Activated naive CD4-positive, alpha-beta T cell treated with anti-CD3 and anti-CD28 coated beads for 36 hours (primary cell): ENCODE results near the gene RWDD1. TPM values are rescaled to one million over a fixed set of nuclear protein-coding genes. Genes with fewer than 3 reads are reported as not detected.

ENCODE experiments used
- CTCF ChIA-PET: fragments of 350-600 bp; sonication (Branson Sonifier 250); formaldehyde crosslinking; loops from one replicate; lab custom pipeline; 2021; ENCODE audit warnings: antibody characterized with exemption; lab: Charles Lee
- DNase-seq: peaks from one replicate; pipeline ENCODE4 v3.0.0-alpha.2; 2020
- H3K27ac Mint-ChIP-seq: one replicate; pipeline ENCODE4 v1.8.0; 2021; ENCODE audit warnings: mild to moderate bottlenecking, mixed read lengths
- H3K27me3 Mint-ChIP-seq: one replicate; pipeline ENCODE4 v1.8.0; 2021; ENCODE audit warnings: low read depth, mixed read lengths
- H3K36me3 Mint-ChIP-seq: one replicate; pipeline ENCODE4 v1.8.0; 2021; ENCODE audit warnings: low read depth, mixed read lengths
- H3K4me1 Mint-ChIP-seq: one replicate; pipeline ENCODE4 v1.8.0; 2021; ENCODE audit warnings: low read depth, mixed read lengths
- H3K4me3 Mint-ChIP-seq: one replicate; pipeline ENCODE4 v1.8.0; 2021; ENCODE audit warnings: mild to moderate bottlenecking, moderate library complexity, mixed read lengths
- H3K9me3 Mint-ChIP-seq: one replicate; pipeline ENCODE4 v1.8.0; 2021; ENCODE audit warnings: mixed read lengths
- intact Hi-C: fragments of 100-400 bp; cut with micrococcal nuclease; formaldehyde crosslinking; loops from one replicate; pipeline ENCODE4 v1.15.1; 2023
- total RNA-seq, 2 experiments: library from RNA; stranded (reverse); gene quantifications; one replicate each; pipeline ENCODE4 v1.2.3, GENCODE V29; 2021

RWDD1 gene
- total RNA-seq, 2 experiments from 2014 or later, result 47.8 to 50.3 TPM

DNA sequence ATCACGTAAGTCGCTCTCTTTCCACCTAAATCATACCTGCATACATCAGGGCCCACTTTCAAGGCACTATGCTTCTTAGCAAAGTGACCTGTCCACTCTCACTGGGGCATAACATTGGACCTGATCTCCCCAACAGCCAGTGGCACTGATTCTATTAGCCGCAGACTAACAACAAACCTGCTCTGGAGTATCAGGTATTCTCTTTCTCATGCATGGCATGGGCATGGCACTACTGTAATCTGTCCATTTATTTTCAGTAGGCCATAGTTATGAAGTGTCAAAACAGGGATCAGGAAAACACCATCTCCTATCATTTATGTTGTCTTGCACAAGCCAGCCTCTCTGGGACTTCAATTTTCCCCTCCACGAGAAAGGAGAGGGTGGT, 9.3 kb upstream of the RWDD1 start:
- H3K4me3 Mint-ChIP-seq, result no peak overlapping the region
- H3K36me3 Mint-ChIP-seq, result no peaks in the 10 kb centered on the region
- H3K9me3 Mint-ChIP-seq, result no peaks in the 10 kb centered on the region
- DNase-seq, result no peak
- intact Hi-C loops, result no loop called here
- H3K27ac Mint-ChIP-seq, result no peak overlapping the region
- CTCF ChIA-PET, result interaction anchor here (0.6 to 2.3 kb wide), 9 partner anchors 8 to 291 kb away, joined by 3 to 12 read pairs (median 5); partner anchors contain the start of gene RWDD1
- H3K4me1 Mint-ChIP-seq, result peaks cover 3% of the 10 kb centered on the region
- peaks cover 11% of the 10 kb centered on the region for H3K27me3 Mint-ChIP-seq

- Mint-ChIP-seq H3K36me3 (no peaks in the 10 kb centered on the region), H3K4me3 (no peak overlapping the region), H3K9me3 (no peaks in the 10 kb centered on the region), H3K27me3 (peaks cover 11% of the 10 kb centered on the region), H3K4me1 (peaks cover 4% of the 10 kb centered on the region), H3K27ac (no peak overlapping the region)
- CTCF ChIA-PET, result interaction anchor here (0.9 to 2.3 kb wide), 17 partner anchors 9 to 294 kb away, joined by 3 to 12 read pairs (median 4); partner anchors contain the start of gene TSPYL1
- DNase-seq, result no peak
- intact Hi-C loops, result no loop called here
Measured at GRCh38 chr6:116562614-116563013, 8.7 kb upstream of the RWDD1 start.

- H3K4me3 Mint-ChIP-seq, result no peak overlapping the region
- H3K27ac Mint-ChIP-seq, result no peak overlapping the region
- no peak for DNase-seq
- intact Hi-C loops, result no loop called here
- no peaks in the 10 kb centered on the region for H3K9me3 Mint-ChIP-seq
- H3K4me1 Mint-ChIP-seq, result peaks cover 8% of the 10 kb centered on the region
- CTCF ChIA-PET, result interaction anchor here (0.9 to 2.3 kb wide), 8 partner anchors 10 to 295 kb away, joined by 3 to 12 read pairs (median 4); no protein-coding TSS in a partner anchor
- H3K36me3 Mint-ChIP-seq, result no peaks in the 10 kb centered on the region
- peaks cover 11% of the 10 kb centered on the region for H3K27me3 Mint-ChIP-seq
Measured at GRCh38 chr6:116563830-116564229, 7.5 kb upstream of the RWDD1 start.

GRCh38 chr6:116564311-116564710, 7.0 kb upstream of the RWDD1 start:
- Mint-ChIP-seq H3K4me3 (peak overlapping the region; percentile 36), H3K27ac (no peak overlapping the region), H3K27me3 (peaks cover 11% of the 10 kb centered on the region), H3K4me1 (peaks cover 13% of the 10 kb centered on the region), H3K9me3 (no peaks in the 10 kb centered on the region), H3K36me3 (no peaks in the 10 kb centered on the region)
- intact Hi-C loops, result no loop called here
- no peak for DNase-seq
- CTCF ChIA-PET, result interaction anchor here (1.3 to 2.3 kb wide), 4 partner anchors 9 to 276 kb away, joined by 5 to 12 read pairs (median 8); no protein-coding TSS in a partner anchor

DNA sequence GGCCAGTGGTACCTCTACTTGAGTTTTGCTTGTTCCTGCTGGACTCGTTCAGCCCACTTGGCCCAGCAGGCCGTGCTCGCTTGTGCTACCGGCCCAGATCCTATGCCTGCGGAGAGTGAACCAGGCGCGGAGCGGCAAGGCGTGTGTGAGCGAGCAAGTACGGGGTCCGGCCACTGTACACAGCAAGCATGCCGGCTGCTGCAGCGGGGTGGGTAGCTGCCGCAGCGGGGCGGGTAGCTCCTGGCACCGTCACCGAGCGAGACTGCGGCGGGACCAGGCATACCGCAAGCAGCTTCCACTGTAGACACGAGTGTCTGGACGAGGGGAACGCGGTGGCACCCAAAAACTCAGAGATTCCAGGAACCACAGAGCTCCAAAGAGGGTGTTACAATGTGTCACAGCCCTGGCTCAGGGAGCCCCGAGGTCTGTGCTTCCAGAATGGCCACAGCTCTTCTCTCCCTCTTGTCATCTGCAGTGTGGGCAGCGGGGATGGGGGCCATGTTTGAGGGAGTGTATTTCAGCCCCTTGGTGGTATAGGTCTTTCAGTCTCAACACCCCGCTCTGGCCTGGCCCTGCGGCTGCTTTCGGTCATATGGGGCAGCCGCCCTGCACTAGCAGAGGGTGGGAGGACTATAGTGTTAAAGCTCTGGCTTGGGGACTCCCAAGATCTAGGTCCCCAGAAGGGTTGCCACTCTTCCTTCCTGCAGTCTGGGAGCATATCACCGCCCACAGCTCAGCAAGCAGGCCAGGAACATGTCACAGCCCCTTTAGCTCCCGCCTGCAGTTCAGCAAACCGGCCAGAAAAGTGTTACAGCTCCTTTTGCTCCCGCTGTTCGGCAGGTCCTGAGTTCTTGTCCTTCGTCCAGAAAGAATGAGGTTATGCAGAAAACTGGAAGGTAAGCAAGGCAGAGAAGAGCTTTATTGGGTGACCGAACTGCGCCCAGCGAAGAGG, 6.1 kb upstream of the RWDD1 start:
- intact Hi-C loops, result no loop called here
- peaks cover 21% of the 10 kb centered on the region for H3K4me1 Mint-ChIP-seq
- CTCF ChIA-PET, result interaction anchor here (0.9 to 1.4 kb wide), 4 partner anchors 24 to 296 kb away, joined by 3 to 6 read pairs (median 4); no protein-coding TSS in a partner anchor
- no peaks in the 10 kb centered on the region for H3K9me3 Mint-ChIP-seq
- no peaks in the 10 kb centered on the region for H3K36me3 Mint-ChIP-seq
- H3K27me3 Mint-ChIP-seq, result peaks cover 11% of the 10 kb centered on the region
- peak; percentile 32 for DNase-seq
- H3K4me3 Mint-ChIP-seq, result peak overlapping the region; percentile 36
- H3K27ac Mint-ChIP-seq, result no peak overlapping the region

DNA sequence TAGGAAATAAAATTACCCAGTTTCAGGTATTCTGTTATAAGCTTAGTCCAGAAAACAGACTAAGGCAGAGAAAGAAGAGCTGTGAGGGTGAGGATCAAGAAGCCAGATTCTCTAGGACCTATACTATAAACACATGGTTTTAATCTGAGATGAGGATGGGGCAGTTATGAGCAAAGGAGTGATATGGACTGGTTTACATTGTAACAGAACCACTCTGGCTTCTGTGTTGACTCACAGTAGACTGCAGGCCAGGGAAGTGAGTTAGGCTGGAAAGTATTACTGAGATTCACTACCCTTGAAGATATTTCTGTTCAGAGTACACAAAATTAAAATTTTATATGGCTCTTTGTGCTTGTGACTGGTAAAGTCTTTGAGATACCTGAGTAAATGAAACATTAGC, 3.2 kb upstream of the RWDD1 start:
- no peak overlapping the region for H3K4me3 Mint-ChIP-seq
- no peaks in the 10 kb centered on the region for H3K36me3 Mint-ChIP-seq
- intact Hi-C loops, result no loop called here
- CTCF ChIA-PET, result interaction anchor here (1.1 to 1.3 kb wide), 2 partner anchors 48 to 299 kb away, joined by 3 to 5 read pairs; partner anchors contain the start of gene RSPH4A
- H3K27me3 Mint-ChIP-seq, result peaks cover 6% of the 10 kb centered on the region
- no peak for DNase-seq
- no peaks in the 10 kb centered on the region for H3K9me3 Mint-ChIP-seq
- no peak overlapping the region for H3K27ac Mint-ChIP-seq
- peaks cover 36% of the 10 kb centered on the region for H3K4me1 Mint-ChIP-seq

GRCh38 chr6:116568821-116569755, 2.2 kb upstream of the RWDD1 start:
- Mint-ChIP-seq H3K4me1 (peaks cover 45% of the 10 kb centered on the region), H3K9me3 (no peaks in the 10 kb centered on the region), H3K27ac (no peak overlapping the region), H3K4me3 (no peak overlapping the region), H3K36me3 (peaks cover under 1% of the 10 kb centered on the region), H3K27me3 (peaks cover 3% of the 10 kb centered on the region)
- intact Hi-C loops, result no loop called here
- CTCF ChIA-PET, result interaction anchor here (1.1 to 4.8 kb wide), 3 partner anchors 9 to 300 kb away, joined by 3 to 35 read pairs (median 5); partner anchors contain the start of gene RSPH4A
- DNase-seq, result no peak

DNA sequence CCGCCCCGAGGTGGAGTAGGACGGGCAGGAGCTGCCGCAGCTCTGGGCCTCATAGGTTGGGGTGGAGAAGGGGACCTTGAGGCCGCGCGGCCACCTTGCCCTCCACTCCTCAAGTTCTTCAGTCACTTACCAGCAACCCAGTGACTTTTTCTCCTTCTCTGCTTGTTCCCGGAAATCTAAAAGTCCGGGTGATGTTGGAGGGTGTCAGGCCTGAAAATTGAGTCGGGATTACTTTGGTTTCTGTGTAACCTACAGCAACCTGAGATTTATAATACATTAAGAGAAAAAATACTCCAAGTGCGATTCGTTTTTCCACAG, 338 bp downstream of the RWDD1 start:
- H3K27me3 Mint-ChIP-seq, result no peaks in the 10 kb centered on the region
- H3K4me3 Mint-ChIP-seq, result peak overlapping the region; percentile 93
- H3K27ac Mint-ChIP-seq, result peak overlapping the region; percentile 88
- H3K9me3 Mint-ChIP-seq, result no peaks in the 10 kb centered on the region
- H3K4me1 Mint-ChIP-seq, result peaks cover 54% of the 10 kb centered on the region
- CTCF ChIA-PET, result interaction anchor here (0.8 to 4.8 kb wide), 8 partner anchors 8 to 74 kb away, joined by 3 to 35 read pairs (median 3); partner anchors contain the start of gene CALHM4
- DNase-seq, result no peak
- intact Hi-C loops, result loop anchor here (1.0 to 2.0 kb wide), 9 partner anchors 45 to 1104 kb away; partner anchors contain the start of genes DSE, KPNA5, NT5DC1 and NUS1
- H3K36me3 Mint-ChIP-seq, result peaks cover 15% of the 10 kb centered on the region

- Mint-ChIP-seq H3K27me3 (no peaks in the 10 kb centered on the region), H3K4me1 (peaks cover 57% of the 10 kb centered on the region), H3K4me3 (peak overlapping the region; percentile 93), H3K36me3 (peaks cover 18% of the 10 kb centered on the region), H3K27ac (peak overlapping the region; percentile 39), H3K9me3 (no peaks in the 10 kb centered on the region)
- intact Hi-C loops, result no loop called here
- DNase-seq, result peak; percentile 21
- CTCF ChIA-PET, result interaction anchor here (0.9 to 4.8 kb wide), 4 partner anchors 9 to 74 kb away, joined by 3 to 35 read pairs (median 9); no protein-coding TSS in a partner anchor
Measured at GRCh38 chr6:116572162-116572561, 858 bp downstream of the RWDD1 start.

- Mint-ChIP-seq H3K4me3 (no peak overlapping the region), H3K27ac (no peak overlapping the region), H3K4me1 (peaks cover 51% of the 10 kb centered on the region), H3K36me3 (peaks cover 28% of the 10 kb centered on the region), H3K27me3 (no peaks in the 10 kb centered on the region), H3K9me3 (no peaks in the 10 kb centered on the region)
- CTCF ChIA-PET, result no interaction called here
- DNase-seq, result no peak
- intact Hi-C loops, result no loop called here
Measured at GRCh38 chr6:116575227-116575626, 3.9 kb downstream of the RWDD1 start.

DNA sequence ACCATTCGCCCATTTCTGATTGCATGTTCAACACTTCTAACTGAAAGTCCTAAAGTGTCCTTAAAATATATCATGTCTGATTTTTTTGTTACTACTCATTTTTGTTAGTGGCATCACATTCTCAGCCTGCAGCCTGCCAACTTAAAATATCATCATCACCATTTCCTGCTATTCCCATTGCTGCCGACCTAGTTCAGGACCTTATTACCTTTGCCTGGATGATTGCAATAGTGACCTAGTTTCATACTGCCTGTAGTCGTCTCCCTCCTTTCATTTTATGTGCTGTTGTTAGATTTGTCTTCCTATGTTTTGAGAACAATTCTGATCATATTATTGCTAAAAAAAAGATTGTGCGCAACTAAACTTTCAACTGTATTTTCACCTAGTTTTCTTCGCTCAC, 6.2 kb downstream of the RWDD1 start:
- peaks cover 30% of the 10 kb centered on the region for H3K36me3 Mint-ChIP-seq
- intact Hi-C loops, result no loop called here
- no peaks in the 10 kb centered on the region for H3K9me3 Mint-ChIP-seq
- no peak overlapping the region for H3K27ac Mint-ChIP-seq
- no peaks in the 10 kb centered on the region for H3K27me3 Mint-ChIP-seq
- peaks cover 40% of the 10 kb centered on the region for H3K4me1 Mint-ChIP-seq
- CTCF ChIA-PET, result interaction anchor here (0.6 to 1.6 kb wide), 4 partner anchors 17 to 42 kb away, joined by 3 to 5 read pairs (median 4); no protein-coding TSS in a partner anchor
- no peak for DNase-seq
- H3K4me3 Mint-ChIP-seq, result no peak overlapping the region
